ENCODE data around the gene ZBED6.
"Not testable (repeated sequence)": the region's sequence is repeated elsewhere in the genome, so short reads cannot be mapped to it uniquely, and the experiment has no call there.

ZBED6 gene

GRCh38 chr1:203795441-203796235 lies at the start of gene ZBED6, which contains the start of gene ZC3H11A:
Gene ZBED6, plus strand, starts transcription at chr1:203795623. Its CDS starts 1,900 bp downstream, at chr1:203797523.
Gene ZC3H11A, plus strand, starts transcription at chr1:203795623. Its CDS starts 21,448 bp downstream, at chr1:203817071.
- DNase-seq (ENCODE audit: low spot score): peak; percentile 97

GRCh38 chr1:203746281-203746680 lies 49.1 kb upstream of the ZBED6 start:
- no peak for DNase-seq (ENCODE audit: low spot score)

GRCh38 chr1:203751051-203751450 lies 44.4 kb upstream of the ZBED6 start:
- DNase-seq (ENCODE audit: low spot score): no peak

GRCh38 chr1:203751618-203752361 lies 43.6 kb upstream of the ZBED6 start:
- not testable (repeated sequence) for DNase-seq (ENCODE audit: low spot score)

GRCh38 chr1:203754455-203754864 lies 41.0 kb upstream of the ZBED6 start:
- no peak for DNase-seq (ENCODE audit: low spot score)

GRCh38 chr1:203756036-203756435 lies 39.4 kb upstream of the ZBED6 start:
- no peak for DNase-seq (ENCODE audit: low spot score)

- DNase-seq (ENCODE audit: low spot score): not testable (repeated sequence)
Observed at GRCh38 chr1:203758749-203759148, 36.7 kb upstream of the ZBED6 start.

- DNase-seq (ENCODE audit: low spot score): no peak
Observed at GRCh38 chr1:203760506-203760905, 34.9 kb upstream of the ZBED6 start.

- DNase-seq (ENCODE audit: low spot score): not testable (repeated sequence)
Observed at GRCh38 chr1:203761958-203762357, 33.5 kb upstream of the ZBED6 start.

GRCh38 chr1:203763505-203763904 lies 31.9 kb upstream of the ZBED6 start:
- DNase-seq (ENCODE audit: low spot score): no peak

GRCh38 chr1:203764105-203765028 lies 31.1 kb upstream of the ZBED6 start:
- DNase-seq (ENCODE audit: low spot score): no peak

GRCh38 chr1:203765029-203765837 lies 30.2 kb upstream of the ZBED6 start, which contains the start of gene LAX1:
Gene LAX1, plus strand, starts transcription at chr1:203765183. Its CDS starts 383 bp downstream, at chr1:203765566.
- no peak for DNase-seq (ENCODE audit: low spot score)

- DNase-seq (ENCODE audit: low spot score): no peak
Observed at GRCh38 chr1:203768256-203768655, 27.2 kb upstream of the ZBED6 start.

GRCh38 chr1:203769505-203770343 lies 25.7 kb upstream of the ZBED6 start:
- no peak for DNase-seq (ENCODE audit: low spot score)

GRCh38 chr1:203771901-203772301 lies 23.5 kb upstream of the ZBED6 start:
- DNase-seq (ENCODE audit: low spot score): no peak

GRCh38 chr1:203772836-203773235 lies 22.6 kb upstream of the ZBED6 start:
- no peak for DNase-seq (ENCODE audit: low spot score)

- no peak for DNase-seq (ENCODE audit: low spot score)
Observed at GRCh38 chr1:203776636-203777035, 18.8 kb upstream of the ZBED6 start.

GRCh38 chr1:203777596-203777995 lies 17.8 kb upstream of the ZBED6 start:
- no peak for DNase-seq (ENCODE audit: low spot score)

GRCh38 chr1:203778146-203778545 lies 17.3 kb upstream of the ZBED6 start:
- no peak for DNase-seq (ENCODE audit: low spot score)

- DNase-seq (ENCODE audit: low spot score): no peak
Observed at GRCh38 chr1:203778789-203779188, 16.6 kb upstream of the ZBED6 start.
